SHP77 treated with DMSO at 0.1 percent for 48 hours (cell line): Measurements from ENCODE around the gene ZDHHC1.
"Not testable (repeated sequence)": the region's sequence is repeated elsewhere in the genome, so short reads cannot be mapped to it uniquely, and the experiment has no call there.

Experiments
- DNase-seq: peaks from one replicate; lab custom pipeline; 2025; lab: John Stamatoyannopoulos, UW

The ZDHHC1 gene

DNA sequence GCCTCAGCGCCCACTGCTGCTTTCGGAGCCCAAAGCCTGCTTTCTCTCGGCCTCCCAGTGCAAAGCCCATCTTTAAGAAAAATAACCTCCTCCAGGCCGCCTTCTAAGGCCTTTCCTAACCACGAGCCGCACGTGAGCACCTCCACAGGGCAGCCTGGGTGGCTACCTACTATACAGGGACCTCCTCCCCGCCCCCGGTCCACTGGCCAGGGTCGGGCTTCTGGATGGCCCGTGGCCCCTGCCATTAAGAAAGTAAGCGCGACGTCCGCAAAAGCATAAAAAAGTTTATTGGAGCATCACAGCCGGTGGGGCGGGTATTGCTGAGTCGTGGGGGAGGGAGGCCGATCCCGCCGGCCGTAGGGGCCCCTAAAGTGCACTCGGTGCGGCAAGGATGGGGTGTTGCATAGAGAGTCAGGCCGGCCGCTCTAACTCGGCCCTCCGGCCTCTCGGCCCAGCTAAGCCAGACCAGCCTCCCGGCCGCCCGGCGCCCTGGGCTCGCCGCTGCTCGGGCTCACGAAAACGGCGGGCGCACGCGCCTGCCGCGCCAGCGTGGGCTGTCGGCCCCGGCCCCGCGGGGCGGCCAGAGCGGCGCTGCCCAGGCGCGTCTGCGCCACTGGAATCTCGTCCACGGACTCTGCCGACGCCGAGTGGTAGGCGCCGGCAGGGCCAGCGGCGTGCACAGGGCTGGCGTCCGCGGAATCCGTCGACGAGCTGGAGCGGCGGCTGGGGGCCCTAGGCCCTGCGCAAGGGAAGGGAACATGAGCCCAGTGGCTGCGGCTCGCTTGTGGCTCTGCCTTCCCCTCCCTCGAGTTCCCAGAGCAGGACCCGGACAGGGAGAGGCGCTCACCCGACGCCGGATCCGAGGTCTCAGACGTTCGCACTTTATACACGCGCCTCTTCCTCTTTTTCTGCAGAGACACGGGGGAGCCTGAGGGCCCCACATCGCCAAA, 21.8 kb downstream of the ZDHHC1 start:
- no peak for DNase-seq

- no peak for DNase-seq
Observed at GRCh38 chr16:67393788-67394154, 22.5 kb downstream of the ZDHHC1 start.

DNA sequence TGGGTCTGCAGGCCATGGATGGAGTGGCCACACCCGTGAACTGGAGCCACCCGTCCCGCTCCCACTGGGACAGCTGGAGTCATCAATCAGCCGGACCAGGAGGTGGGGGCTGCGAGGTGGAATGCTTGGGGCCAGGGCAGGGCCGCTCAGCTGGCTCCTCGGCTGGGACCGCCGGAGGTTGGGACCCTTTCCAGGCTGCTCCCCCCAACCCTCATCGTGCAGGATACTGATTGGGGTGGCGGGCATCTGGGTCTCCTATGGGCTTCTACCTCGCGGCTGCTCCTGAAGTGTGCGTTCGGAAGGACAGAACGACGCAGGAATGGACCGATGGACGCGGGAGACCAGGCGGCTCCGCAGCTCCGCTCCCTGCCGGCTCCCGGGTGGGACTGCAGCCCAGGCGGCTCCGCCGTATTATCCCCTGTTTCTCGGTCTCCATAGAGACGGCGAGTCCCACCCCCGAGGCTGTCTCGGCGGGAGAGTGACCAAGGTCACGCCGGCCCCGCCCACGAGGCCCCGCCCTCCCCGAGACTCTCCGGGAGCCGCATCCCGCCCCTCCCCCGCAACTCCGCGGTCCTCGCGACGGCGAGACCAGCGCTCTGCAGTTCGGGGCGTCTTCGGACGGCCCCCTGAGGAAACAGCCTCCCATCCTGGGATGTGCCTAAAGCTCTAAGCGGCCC, 23.0 kb downstream of the ZDHHC1 start, which contains the start of gene TPPP3:
Gene TPPP3 (minus strand): TSS at position 388 of the 677 bp plus-strand sequence. CDS start 2,387 bp downstream, outside the sequence.
- no peak for DNase-seq

- no peak for DNase-seq
Observed at GRCh38 chr16:67392301-67393059, 23.8 kb downstream of the ZDHHC1 start.

DNA sequence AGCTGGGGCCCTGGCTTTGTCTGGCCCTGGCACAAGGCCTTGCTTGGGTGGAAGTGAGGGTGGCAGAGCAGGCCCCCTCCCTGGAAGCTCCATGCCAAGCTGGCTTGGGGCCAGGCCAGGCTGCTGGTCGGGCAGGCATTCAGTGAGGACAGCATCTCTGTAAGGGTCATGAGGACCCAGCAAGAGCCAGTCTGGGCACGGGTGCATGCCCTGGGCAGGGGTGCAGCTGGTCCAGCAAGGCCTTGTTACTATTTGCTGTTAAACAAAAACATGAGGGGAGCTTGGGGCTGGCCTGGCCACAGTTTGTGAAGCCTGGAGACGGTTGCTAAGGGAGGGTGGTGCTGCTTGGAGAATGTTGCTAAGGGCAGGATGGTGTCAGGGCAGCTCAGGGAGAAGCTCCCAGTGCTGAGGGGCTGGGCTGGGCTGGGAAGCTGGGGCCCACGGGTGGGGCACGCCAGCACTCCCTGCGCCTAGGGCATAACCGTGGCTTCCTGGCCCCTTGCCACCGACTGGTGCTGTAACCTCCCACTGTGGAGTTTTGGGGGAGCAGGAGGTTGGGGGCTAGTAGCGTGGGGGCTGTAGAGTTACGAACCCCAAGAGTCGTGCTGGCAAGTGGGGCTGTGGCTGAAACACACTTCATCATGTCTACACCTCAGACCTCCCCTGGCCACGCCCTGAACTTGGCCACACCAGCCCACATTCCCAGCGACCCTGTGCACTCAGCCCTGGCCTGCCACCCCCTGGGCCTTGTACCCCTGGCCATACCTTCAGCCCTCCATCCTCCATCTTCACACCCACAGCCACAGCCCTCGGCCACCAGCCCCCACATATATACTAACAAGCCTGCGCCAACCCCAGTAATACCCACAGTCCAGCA, 24.6 kb downstream of the ZDHHC1 start:
- no peak for DNase-seq

DNA sequence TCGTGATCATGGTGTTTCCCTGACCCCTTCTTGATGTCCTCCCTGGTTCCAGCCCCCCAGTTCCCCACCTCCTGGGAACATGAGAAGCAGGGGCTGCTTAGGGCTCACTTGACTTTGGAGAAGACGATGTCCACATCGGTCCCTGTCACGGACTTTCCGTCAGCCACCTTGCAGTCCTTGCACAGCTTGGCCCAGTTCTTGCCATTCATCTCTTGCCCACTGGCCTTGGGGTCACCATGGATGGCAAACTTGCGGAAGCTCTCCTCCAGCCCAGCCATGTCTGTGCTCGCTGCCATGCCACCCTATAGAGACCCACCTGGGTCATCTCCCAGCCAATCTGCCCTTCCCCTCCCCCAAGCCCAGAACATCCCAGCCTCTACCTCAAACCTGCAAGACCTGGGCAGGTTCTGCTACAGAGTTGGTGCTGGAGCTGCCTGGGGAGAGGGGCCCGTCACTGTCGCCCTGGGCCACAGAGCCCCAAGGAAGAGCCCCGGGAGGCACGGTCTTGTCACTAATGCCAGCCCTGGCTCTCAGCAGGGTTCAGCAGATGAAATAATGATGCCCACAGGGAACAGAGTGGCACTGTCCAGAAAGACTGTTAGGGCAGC, 25.4 kb downstream of the ZDHHC1 start:
- no peak for DNase-seq

GRCh38 chr16:67389911-67390815, 26.1 kb downstream of the ZDHHC1 start:
- DNase-seq, result no peak

DNA sequence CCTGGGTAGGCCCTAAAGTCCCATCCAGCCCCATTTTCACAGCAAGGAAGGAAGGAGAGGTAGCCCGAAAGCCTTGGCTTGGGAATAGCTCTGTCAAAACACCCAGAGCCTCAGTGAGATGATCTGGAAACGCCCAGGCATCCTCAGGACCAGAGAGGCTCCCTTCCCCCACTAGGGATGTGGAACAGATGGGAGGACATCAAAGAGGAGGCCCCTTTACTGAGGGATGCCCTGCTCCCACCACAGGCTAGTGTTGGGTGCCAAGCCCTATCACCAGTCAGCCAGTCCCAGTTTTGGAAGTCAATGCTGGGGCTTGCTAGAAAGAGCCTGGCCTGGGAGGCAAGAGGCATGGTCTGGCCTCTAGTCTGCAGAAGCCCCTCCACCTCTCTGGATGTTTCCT, 27.7 kb downstream of the ZDHHC1 start:
- DNase-seq, result no peak

DNA sequence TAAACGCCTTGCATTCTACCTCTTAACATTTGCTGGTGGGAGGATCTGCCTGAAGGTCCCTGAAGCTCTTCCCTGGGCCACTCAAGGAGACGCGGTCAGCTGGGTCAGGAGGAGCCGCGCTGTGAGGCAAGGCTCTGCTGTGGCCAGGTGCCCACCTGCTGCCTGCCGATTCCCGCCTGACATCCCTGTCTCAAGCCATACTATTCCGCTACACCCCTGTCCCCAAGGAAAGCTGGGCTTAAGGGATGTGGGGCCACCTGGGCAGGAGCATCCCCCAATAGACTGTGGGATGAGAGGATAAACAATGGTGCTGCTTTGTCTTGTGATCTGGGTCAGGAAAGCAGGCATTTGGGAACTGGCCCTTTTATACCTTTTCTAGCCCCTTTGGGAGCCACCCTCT, 28.1 kb downstream of the ZDHHC1 start:
- no peak for DNase-seq

- no peak for DNase-seq
Observed at GRCh38 chr16:67387479-67388079, 28.7 kb downstream of the ZDHHC1 start.

- no peak for DNase-seq
Observed at GRCh38 chr16:67386861-67387455, 29.3 kb downstream of the ZDHHC1 start.

DNA sequence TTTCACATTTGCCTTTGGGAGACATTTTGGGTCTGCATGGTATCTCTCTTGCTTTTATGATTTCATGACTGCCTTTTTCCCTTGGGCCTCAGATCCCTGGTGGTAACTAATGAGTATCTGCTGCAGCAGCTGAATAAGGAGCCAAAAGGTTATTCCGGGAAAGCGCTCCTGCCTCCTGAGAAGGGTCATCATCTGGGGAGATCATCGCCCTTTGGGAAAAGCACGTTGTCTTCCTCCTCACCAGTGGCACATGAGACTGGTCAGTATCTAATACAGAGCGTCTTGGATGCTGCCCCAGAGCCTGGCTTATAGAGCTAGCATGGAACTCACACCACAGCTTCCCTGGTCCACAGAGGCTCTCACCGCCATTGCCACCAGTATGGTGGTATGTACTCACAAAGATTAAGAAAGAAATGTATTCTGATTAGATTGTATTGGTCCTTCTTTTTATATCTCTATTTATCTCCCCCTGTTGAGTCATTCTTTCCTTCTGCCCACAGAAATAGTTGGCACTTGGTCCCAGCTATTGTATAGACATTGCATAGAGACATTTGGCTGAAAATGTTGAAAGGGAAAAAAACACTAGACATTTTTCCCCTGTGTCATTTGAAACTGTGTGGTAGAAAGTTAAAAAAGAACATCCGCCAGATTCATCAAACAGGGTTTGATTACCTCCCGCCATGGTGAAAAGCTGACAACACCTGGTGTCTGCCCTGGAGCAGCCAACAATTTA, 31.3 kb downstream of the ZDHHC1 start:
- DNase-seq, result no peak

DNA sequence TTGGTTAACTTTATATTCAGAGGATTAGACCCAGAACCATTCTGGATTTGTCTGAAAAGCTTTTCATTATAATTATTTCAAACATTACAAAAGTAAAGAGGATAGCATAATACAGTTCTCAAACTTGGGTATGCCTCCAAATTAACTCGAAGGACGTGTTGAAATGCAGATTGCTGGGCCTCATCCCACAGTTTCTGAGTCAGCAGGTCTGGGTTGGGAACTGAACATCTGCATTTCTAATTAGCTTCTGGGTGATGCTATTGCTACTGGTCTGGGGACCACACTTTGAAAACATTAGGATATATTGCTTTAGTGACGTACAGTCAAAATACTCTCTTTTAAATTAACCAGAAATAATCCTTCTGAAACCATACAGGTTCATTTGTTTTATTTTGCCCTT, 33.0 kb downstream of the ZDHHC1 start:
- DNase-seq, result no peak

- no peak for DNase-seq
Observed at GRCh38 chr16:67378642-67379041, 37.6 kb downstream of the ZDHHC1 start.

GRCh38 chr16:67376012-67376411, 40.3 kb downstream of the ZDHHC1 start:
- not testable (repeated sequence) for DNase-seq

GRCh38 chr16:67372664-67373063, 43.6 kb downstream of the ZDHHC1 start:
- DNase-seq, result no peak

DNA sequence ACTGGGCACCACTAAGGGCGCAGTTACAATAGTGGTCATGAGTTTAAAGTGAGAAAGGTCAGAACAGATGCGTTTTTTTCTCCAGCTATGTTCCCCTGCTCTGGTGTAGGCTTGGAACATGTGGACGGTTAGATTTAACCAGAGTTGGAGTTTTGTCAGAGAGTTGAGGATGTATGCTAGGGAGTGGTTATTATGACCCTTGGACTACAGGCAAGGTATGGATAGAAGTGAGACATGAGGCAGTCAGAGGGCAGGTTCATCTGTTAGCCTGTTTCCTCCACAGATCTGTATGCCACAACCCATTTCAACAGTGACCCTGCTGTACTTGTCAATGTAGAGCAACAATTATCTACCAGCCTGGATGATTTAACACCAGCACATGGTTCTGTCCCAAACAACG, 45.6 kb downstream of the ZDHHC1 start:
- DNase-seq, result no peak

- DNase-seq, result no peak
Observed at GRCh38 chr16:67364600-67365235, 51.6 kb downstream of the ZDHHC1 start.
